MM.1S (cell line): ENCODE data around the gene XPNPEP2.

Experiments
- EZH2 ChIP-seq: fragments of 300-600 bp; sonication (generic); optimal IDR thresholded peaks from 2 replicates; pipeline ENCODE3; 2017; ENCODE audit warnings: low read depth, mild to moderate bottlenecking, antibody characterized with exemption, low read length, mixed read lengths
- EZH2phosphoT487 ChIP-seq: fragments of 300-600 bp; sonication (generic); IDR thresholded peaks from 2 replicates; pipeline ENCODE4 v1.6.1; 2018; ENCODE audit warnings: antibody characterized with exemption, low read length
- TF ChIP-seq, protein P1 (sequence below): fragments of 300-600 bp; sonication (generic); IDR thresholded peaks from 2 replicates; pipeline ENCODE4 v1.5.1; 2016; ENCODE audit warnings: antibody characterized with exemption, low read length, mixed read lengths

DNA sequence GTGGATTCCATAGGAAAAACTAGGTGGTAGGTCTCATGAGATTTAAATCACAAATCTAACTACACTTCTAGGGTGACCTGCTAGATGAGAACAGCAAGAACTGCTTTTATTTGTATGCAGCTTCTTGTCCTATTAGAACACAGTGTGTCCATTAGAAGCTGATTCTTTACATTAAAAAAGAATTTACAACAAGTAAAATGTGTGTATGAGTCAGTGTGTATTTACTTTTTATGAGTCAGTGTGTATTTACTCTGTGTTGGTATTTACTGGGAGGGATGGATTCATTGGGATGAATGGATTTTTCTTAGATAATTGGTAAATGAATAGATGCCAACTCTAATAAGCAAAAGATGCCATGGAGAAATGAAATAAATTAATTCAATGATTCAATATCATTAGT, 40.6 kb upstream of the XPNPEP2 start:
- TF ChIP-seq, protein P1, sequence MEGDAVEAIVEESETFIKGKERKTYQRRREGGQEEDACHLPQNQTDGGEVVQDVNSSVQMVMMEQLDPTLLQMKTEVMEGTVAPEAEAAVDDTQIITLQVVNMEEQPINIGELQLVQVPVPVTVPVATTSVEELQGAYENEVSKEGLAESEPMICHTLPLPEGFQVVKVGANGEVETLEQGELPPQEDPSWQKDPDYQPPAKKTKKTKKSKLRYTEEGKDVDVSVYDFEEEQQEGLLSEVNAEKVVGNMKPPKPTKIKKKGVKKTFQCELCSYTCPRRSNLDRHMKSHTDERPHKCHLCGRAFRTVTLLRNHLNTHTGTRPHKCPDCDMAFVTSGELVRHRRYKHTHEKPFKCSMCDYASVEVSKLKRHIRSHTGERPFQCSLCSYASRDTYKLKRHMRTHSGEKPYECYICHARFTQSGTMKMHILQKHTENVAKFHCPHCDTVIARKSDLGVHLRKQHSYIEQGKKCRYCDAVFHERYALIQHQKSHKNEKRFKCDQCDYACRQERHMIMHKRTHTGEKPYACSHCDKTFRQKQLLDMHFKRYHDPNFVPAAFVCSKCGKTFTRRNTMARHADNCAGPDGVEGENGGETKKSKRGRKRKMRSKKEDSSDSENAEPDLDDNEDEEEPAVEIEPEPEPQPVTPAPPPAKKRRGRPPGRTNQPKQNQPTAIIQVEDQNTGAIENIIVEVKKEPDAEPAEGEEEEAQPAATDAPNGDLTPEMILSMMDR, result no peak
- TF ChIP-seq EZH2phosphoT487, result no peak
- no peak for TF ChIP-seq EZH2
